IMR-90 (cell line): ENCODE data around the gene NEK4. TPM values are rescaled to one million over a fixed set of nuclear protein-coding genes. Genes with fewer than 3 reads are reported as not detected.

Source experiments
- ATAC-seq: fragments of 200-7000 bp; cut with Tn5 transposase; 2 replicates; pipeline ENCODE4 v1.9.1; 2020; ENCODE audit warnings: low read depth, mild to moderate bottlenecking, moderate library complexity
- BruUV-seq: library from RNA; stranded (reverse); fragments of 400-500 nt; replicated peaks from 2 replicates; lab custom pipeline; 2021; lab: Mats Ljungman, UMichigan
- CTCF ChIA-PET: fragments of 300-600 bp; formaldehyde crosslinking; extraction: SDS; loops from one replicate; lab custom pipeline; 2021; ENCODE audit warnings: antibody characterized with exemption; lab: Yijun Ruan, JAX
- POLR2A ChIA-PET: fragments of 300-600 bp; sonication (Branson Sonifier 250); formaldehyde crosslinking; loops from one replicate; lab custom pipeline; 2022; ENCODE audit warnings: antibody characterized with exemption; ENCODE audit not compliant: unreplicated experiment; lab: Charles Lee
- DNase-seq: peaks from one replicate; pipeline ENCODE4 v3.0.0; 2013
- H2AFZ ChIP-seq: replicated peaks from 2 replicates; pipeline ENCODE3; 2013; ENCODE audit warnings: low read length, mild to moderate bottlenecking; ENCODE audit not compliant: poor library complexity
- H2AK5ac ChIP-seq: 2 replicates; pipeline ENCODE4 v1.6.1; 2013; ENCODE audit warnings: low read depth, low read length, inconsistent platforms
- H2AK9ac ChIP-seq: replicated peaks from 2 replicates; pipeline ENCODE3; 2013; ENCODE audit warnings: mild to moderate bottlenecking, low read depth, low read length, moderate library complexity; ENCODE audit not compliant: poor library complexity
- H2BK120ac ChIP-seq: 2 replicates; pipeline ENCODE4 v1.6.1; 2013; ENCODE audit warnings: low read depth, low read length, inconsistent platforms
- H2BK15ac ChIP-seq: 3 replicates; pipeline ENCODE4 v1.6.1; 2013; ENCODE audit warnings: low read depth, low read length, inconsistent platforms
- H2BK20ac ChIP-seq: 2 replicates; pipeline ENCODE4 v1.6.1; 2013; ENCODE audit warnings: low read depth, mild to moderate bottlenecking, inconsistent platforms, low read length, moderate library complexity
- H2BK5ac ChIP-seq: 2 replicates; pipeline ENCODE4 v1.6.1; 2013; ENCODE audit warnings: mild to moderate bottlenecking, low read depth, low read length, inconsistent platforms; ENCODE audit not compliant: poor library complexity, severe bottlenecking
- H3K14ac ChIP-seq: replicated peaks from 2 replicates; pipeline ENCODE4 v1.6.1; 2013; ENCODE audit warnings: low read depth, low read length, inconsistent platforms
- H3K18ac ChIP-seq: 2 replicates; pipeline ENCODE4 v1.6.1; 2013; ENCODE audit warnings: low read depth, low read length, control low read depth
- H3K23ac ChIP-seq: 2 replicates; pipeline ENCODE4 v1.6.1; 2013; ENCODE audit warnings: low read depth, low read length, inconsistent platforms
- H3K27ac ChIP-seq: 2 replicates; pipeline ENCODE4 v1.5.1; 2013; ENCODE audit warnings: mild to moderate bottlenecking, control low read depth, low read length; ENCODE audit not compliant: insufficient read depth
- H3K27me3 ChIP-seq: 2 replicates; pipeline ENCODE4 v1.6.1; 2013; ENCODE audit warnings: low read length; ENCODE audit not compliant: control insufficient read depth, insufficient read depth
- H3K36me3 ChIP-seq: 2 replicates; pipeline ENCODE4 v1.6.1; 2013; ENCODE audit warnings: low read length, mixed read lengths; ENCODE audit not compliant: control insufficient read depth, insufficient read depth
- H3K4ac ChIP-seq: 2 replicates; pipeline ENCODE4 v1.6.1; 2013; ENCODE audit warnings: low read depth, low read length, inconsistent platforms
- H3K4me1 ChIP-seq: 2 replicates; pipeline ENCODE4 v1.6.1; 2013; ENCODE audit warnings: low read length, mixed read lengths; ENCODE audit not compliant: control insufficient read depth, insufficient read depth
- H3K4me2 ChIP-seq: 2 replicates; pipeline ENCODE4 v1.6.1; 2013; ENCODE audit warnings: low read depth, mild to moderate bottlenecking, control low read depth, low read length, moderate library complexity
- H3K4me3 ChIP-seq: 2 replicates; pipeline ENCODE4 v1.5.1; 2013; ENCODE audit warnings: low read depth, mild to moderate bottlenecking, control low read depth, low read length, moderate library complexity; ENCODE audit not compliant: insufficient read depth
- H3K56ac ChIP-seq: 2 replicates; pipeline ENCODE4 v1.6.1; 2013; ENCODE audit warnings: low read length, inconsistent platforms; ENCODE audit not compliant: insufficient read depth; ENCODE audit errors: extremely low read depth
- H3K79me1 ChIP-seq, 2 experiments: 2 replicates each; pipeline ENCODE4 v1.6.1; 2013; ENCODE audit warnings: low read length in 2 of 2, inconsistent platforms in 1 of 2, low read depth in 1 of 2
- H3K9ac ChIP-seq: 2 replicates; pipeline ENCODE4 v1.6.1; 2013; ENCODE audit warnings: low read depth, low read length, control low read depth
- H3K9me1 ChIP-seq: 2 replicates; pipeline ENCODE4 v1.6.1; 2013; ENCODE audit warnings: low read length, inconsistent platforms; ENCODE audit not compliant: insufficient read depth
- H3K9me3 ChIP-seq: 2 replicates; pipeline ENCODE4 v1.6.1; 2013; ENCODE audit warnings: low read length; ENCODE audit not compliant: control insufficient read depth, insufficient read depth
- H4K20me1 ChIP-seq: 2 replicates; pipeline ENCODE4 v1.6.1; 2013; ENCODE audit warnings: low read length, inconsistent platforms; ENCODE audit not compliant: insufficient read depth
- H4K5ac ChIP-seq: 2 replicates; pipeline ENCODE4 v1.6.1; 2013; ENCODE audit warnings: mild to moderate bottlenecking, low read depth, low read length, control low read depth
- H4K8ac ChIP-seq, 2 experiments: 2 replicates each; pipeline ENCODE4 v1.6.1; 2013; ENCODE audit warnings: low read depth in 2 of 2, low read length in 2 of 2, control low read depth in 1 of 2, inconsistent platforms in 1 of 2
- H4K91ac ChIP-seq: 2 replicates; pipeline ENCODE4 v1.6.1; 2013; ENCODE audit warnings: low read depth, low read length, inconsistent platforms; ENCODE audit not compliant: insufficient read depth
- BHLHE40 ChIP-seq: fragments of 150-350 bp; IDR thresholded peaks from 2 replicates; pipeline ENCODE4 v1.6.1; 2016; ENCODE audit warnings: mild to moderate bottlenecking, low read depth, low read length
- CEBPB ChIP-seq: IDR thresholded peaks from 2 replicates; pipeline ENCODE4 v1.6.1; 2012; ENCODE audit warnings: low read depth, low read length, improper control_type of control experiment
- MAFK ChIP-seq: IDR thresholded peaks from 2 replicates; pipeline ENCODE4 v1.6.1; 2012; ENCODE audit warnings: low read depth, low read length, improper control_type of control experiment
- MAZ ChIP-seq: IDR thresholded peaks from 2 replicates; pipeline ENCODE4 v1.6.1; 2012; ENCODE audit warnings: low read depth, mild to moderate bottlenecking, low read length, improper control_type of control experiment, moderate library complexity, borderline replicate concordance
- MXI1 ChIP-seq: IDR thresholded peaks from 2 replicates; pipeline ENCODE4 v1.6.1; 2012; ENCODE audit warnings: low read depth, mild to moderate bottlenecking, low read length, moderate library complexity, borderline replicate concordance
- NFE2L2 ChIP-seq: fragments of 150-350 bp; IDR thresholded peaks from 2 replicates; pipeline ENCODE4 v1.6.1; 2016; ENCODE audit warnings: low read depth, mild to moderate bottlenecking, low read length
- POLR2A ChIP-seq: IDR thresholded peaks from 2 replicates; pipeline ENCODE4 v1.6.1; 2012; ENCODE audit warnings: mild to moderate bottlenecking, low read depth, low read length
- RAD21 ChIP-seq: IDR thresholded peaks from 2 replicates; pipeline ENCODE4 v1.6.1; 2012; ENCODE audit warnings: low read length, improper control_type of control experiment
- RCOR1 ChIP-seq: IDR thresholded peaks from 2 replicates; pipeline ENCODE4 v1.6.1; 2012; ENCODE audit warnings: mild to moderate bottlenecking, low read length, improper control_type of control experiment; ENCODE audit not compliant: insufficient replicate concordance
- SMC3 ChIP-seq: fragments of 150-350 bp; IDR thresholded peaks from 2 replicates; pipeline ENCODE4 v1.6.1; 2016; ENCODE audit warnings: low read depth, mild to moderate bottlenecking, antibody characterized with exemption, low read length, moderate library complexity
- WGBS, 2 experiments: methylation state at CpG; one replicate each; pipeline versions ENCODE4 v1.1.5 to v1.1.7; 2013; ENCODE audit warnings: missing lambda C conversion rate in 2 of 2; ENCODE audit not compliant: insufficient read length in 1 of 2; ENCODE audit errors: extremely low coverage in 2 of 2; 5-methylcytosine and 5-hydroxymethylcytosine counted together
- dilution Hi-C: fragments of 300-500 bp; cut with HindIII; formaldehyde crosslinking; loops from one replicate; pipeline ENCODE4 v1.14.3; 2018; ENCODE audit warnings: low sequenced_read_pairs; ENCODE audit not compliant: unreplicated experiment
- in situ Hi-C: fragments of 300-500 bp; cut with MboI; formaldehyde crosslinking; loops from 3 replicates; pipeline ENCODE4 v1.14.3; 2019; ENCODE audit warnings: low sequenced_read_pairs, inconsistent platforms, mixed read lengths
- intact Hi-C: fragments of 100-400 bp; cut with micrococcal nuclease; formaldehyde crosslinking; loops from 2 replicates; pipeline ENCODE4 v1.10.0; 2022
- polyA plus RNA-seq, 3 experiments: library from polyadenylated mRNA; depleted of rRNA; stranded (reverse); fragments of >200 nt; gene quantifications; 2 replicates each; pipeline ENCODE4 v1.2.3, GENCODE V29; 2012; ENCODE audit warnings: low replicate concordance in 1 of 3
- total RNA-seq: library from RNA; depleted of rRNA; stranded (reverse); fragments of >200 nt; gene quantifications from 2 replicates; pipeline ENCODE4 v1.2.3, GENCODE V29; 2012
- TF ChIP-seq, protein P1 (sequence below): conservative IDR thresholded peaks from 2 replicates; pipeline ENCODE4 v1.5.1; 2012; ENCODE audit warnings: mild to moderate bottlenecking, low read depth, low read length, improper control_type of control experiment
- TF ChIP-seq, protein P2 (sequence below): fragments of 150-350 bp; IDR thresholded peaks from 2 replicates; pipeline ENCODE4 v1.6.1; 2017; ENCODE audit warnings: mild to moderate bottlenecking, antibody characterized with exemption, low read length, low read depth

Gene NEK4
- total and polyA plus RNA-seq, 2 of the 4 experiments (the other 2 are of a cell fraction): 10.3 to 24.7 TPM

DNA sequence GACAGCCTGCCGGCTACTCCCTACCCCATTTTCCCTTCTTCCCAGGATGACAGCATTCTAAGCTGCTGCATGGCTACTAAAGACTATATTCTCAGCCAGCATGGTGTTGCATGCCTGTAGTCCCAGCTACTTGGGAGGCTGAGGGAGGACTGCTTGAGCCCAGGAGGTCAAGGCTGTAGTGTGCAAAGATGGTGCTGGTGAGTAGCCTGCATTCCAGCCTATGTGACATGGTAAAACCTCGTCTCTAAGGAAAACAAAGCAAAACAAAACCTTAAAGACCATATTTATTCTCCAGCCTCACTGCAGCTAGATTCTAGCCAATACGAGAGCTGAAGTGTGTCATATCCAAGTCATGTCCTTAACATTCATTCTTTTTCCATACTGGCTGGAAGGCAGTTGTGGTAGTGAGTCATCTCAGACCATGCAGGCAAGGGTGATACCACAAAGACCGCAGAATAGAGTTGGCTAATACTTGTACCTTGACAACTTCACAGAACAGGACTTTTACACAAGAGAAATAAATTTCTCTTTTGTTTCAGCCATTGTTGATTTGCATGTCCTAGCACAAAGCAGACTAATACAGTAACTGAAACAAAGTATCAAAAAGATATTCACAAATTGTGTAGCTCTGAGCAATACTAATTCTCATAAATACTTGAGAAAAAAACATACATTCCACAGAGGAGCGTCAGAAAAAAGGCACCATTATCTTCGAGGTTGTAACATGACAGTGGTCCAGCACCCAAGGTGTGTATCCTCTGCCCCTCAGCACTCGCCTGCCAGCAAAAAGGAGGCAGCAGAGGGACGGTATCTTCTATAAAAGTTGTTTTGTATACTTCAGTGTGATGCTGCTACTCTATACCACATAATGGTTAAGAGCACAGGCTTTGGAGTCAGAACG is 99.9 kb downstream of the NEK4 start:
- Histone ChIP-seq H3K4ac (peak overlapping the region; percentile 69), H3K79me1 (peaks cover 11 to 37% of the 10 kb centered on the region in 2 experiments), H3K36me3 (peaks cover 16% of the 10 kb centered on the region), H3K14ac (0 out of 2 replicates have a peak overlapping the region, but pooled peaks have one; percentile 16), H4K91ac (peak overlapping the region; percentile 68), H3K4me3 (no peak overlapping the region), H2AFZ (no peak overlapping the region), H2BK15ac (peak overlapping the region; percentile 25; the same call in 2 of the 3 replicates), H3K4me2 (peak overlapping the region; percentile 85), H4K8ac (peak overlapping the region in 1 of 2 experiments; percentile 61; a peak in 3 of 4 replicates), H3K9me3 (no peaks in the 10 kb centered on the region; the same call in 1 of the 2 replicates), H2BK20ac (peak overlapping the region; percentile 42; the same call in 1 of the 2 replicates), H2BK120ac (peak overlapping the region; percentile 44), H2BK5ac (peak overlapping the region; percentile 81), H4K20me1 (peaks cover 6% of the 10 kb centered on the region; the same call in 1 of the 2 replicates), H3K27ac (peak overlapping the region; percentile 73), H2AK9ac (peak overlapping the region; percentile 10), H3K23ac (0 out of 2 replicates have a peak overlapping the region, but pooled peaks have one; percentile 1), H3K56ac (peak overlapping the region; percentile 30), H2AK5ac (peak overlapping the region; percentile 44), H3K4me1 (peaks cover 8% of the 10 kb centered on the region), H3K9me1 (peaks cover 5% of the 10 kb centered on the region), H3K18ac (peak overlapping the region; percentile 20), H3K9ac (0 out of 2 replicates have a peak overlapping the region, but pooled peaks have one; percentile 1), H3K27me3 (no peaks in the 10 kb centered on the region), H4K5ac (no peak overlapping the region)
- no CpG with 5 or more reads among the region's 9 CpGs for WGBS, 2 experiments
- BruUV-seq: no TSS peak
- ATAC-seq: peak; percentile 97
- ChIA-PET POLR2A (no interaction called here), CTCF (no interaction called here)
- DNase-seq: peak; percentile 100
- in situ Hi-C loops (no loop called here), intact Hi-C loops (loop anchor here (2.0 kb wide), 1 partner anchor 14 kb away; the partner anchor contains the start of gene PBRM1), dilution Hi-C loops (no loop called here)
- TF ChIP-seq, protein P1, sequence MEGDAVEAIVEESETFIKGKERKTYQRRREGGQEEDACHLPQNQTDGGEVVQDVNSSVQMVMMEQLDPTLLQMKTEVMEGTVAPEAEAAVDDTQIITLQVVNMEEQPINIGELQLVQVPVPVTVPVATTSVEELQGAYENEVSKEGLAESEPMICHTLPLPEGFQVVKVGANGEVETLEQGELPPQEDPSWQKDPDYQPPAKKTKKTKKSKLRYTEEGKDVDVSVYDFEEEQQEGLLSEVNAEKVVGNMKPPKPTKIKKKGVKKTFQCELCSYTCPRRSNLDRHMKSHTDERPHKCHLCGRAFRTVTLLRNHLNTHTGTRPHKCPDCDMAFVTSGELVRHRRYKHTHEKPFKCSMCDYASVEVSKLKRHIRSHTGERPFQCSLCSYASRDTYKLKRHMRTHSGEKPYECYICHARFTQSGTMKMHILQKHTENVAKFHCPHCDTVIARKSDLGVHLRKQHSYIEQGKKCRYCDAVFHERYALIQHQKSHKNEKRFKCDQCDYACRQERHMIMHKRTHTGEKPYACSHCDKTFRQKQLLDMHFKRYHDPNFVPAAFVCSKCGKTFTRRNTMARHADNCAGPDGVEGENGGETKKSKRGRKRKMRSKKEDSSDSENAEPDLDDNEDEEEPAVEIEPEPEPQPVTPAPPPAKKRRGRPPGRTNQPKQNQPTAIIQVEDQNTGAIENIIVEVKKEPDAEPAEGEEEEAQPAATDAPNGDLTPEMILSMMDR: peak; percentile 8; the same call in 1 of the 2 replicates
- TF ChIP-seq MAZ: peak; percentile 52; the same call in 1 of the 2 replicates
- TF ChIP-seq POLR2A: peak; percentile 90
- peak; percentile 13; the same call in 1 of the 2 replicates for TF ChIP-seq RAD21
- TF ChIP-seq, protein P2, sequence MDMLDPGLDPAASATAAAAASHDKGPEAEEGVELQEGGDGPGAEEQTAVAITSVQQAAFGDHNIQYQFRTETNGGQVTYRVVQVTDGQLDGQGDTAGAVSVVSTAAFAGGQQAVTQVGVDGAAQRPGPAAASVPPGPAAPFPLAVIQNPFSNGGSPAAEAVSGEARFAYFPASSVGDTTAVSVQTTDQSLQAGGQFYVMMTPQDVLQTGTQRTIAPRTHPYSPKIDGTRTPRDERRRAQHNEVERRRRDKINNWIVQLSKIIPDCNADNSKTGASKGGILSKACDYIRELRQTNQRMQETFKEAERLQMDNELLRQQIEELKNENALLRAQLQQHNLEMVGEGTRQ: no peak
- peak; percentile 69 for TF ChIP-seq BHLHE40
- peak; percentile 83 for TF ChIP-seq RCOR1
- TF ChIP-seq MXI1: peak; percentile 98
- TF ChIP-seq NFE2L2: no peak
- peak; percentile 93 for TF ChIP-seq CEBPB
- TF ChIP-seq SMC3: no peak
- TF ChIP-seq MAFK: no peak
